Left lung (tissue), 10 donors: ENCODE measurements around the gene BGN. TPM values are rescaled to one million over a fixed set of nuclear protein-coding genes. Genes with fewer than 3 reads are reported as not detected.

Experiments used
- ATAC-seq: fragments of 200-7000 bp; cut with Tn5 transposase; one replicate; pipeline ENCODE4 v1.9.1; 2020; ENCODE audit warnings: moderate library complexity
- DNase-seq, 4 donors: peaks; one replicate each; pipeline ENCODE4 v3.0.0-alpha.2; 2013 to 2020
- H3K27ac ChIP-seq, 2 donors: fragments of 200-600 bp; sonication (generic) in 1 of 2; one replicate each; pipeline versions ENCODE4 v1.5.0 to v1.8.0; 2020 to 2021
- H3K27me3 ChIP-seq, 2 donors: fragments of 200-600 bp; sonication (generic) in 1 of 2; one replicate each; pipeline versions ENCODE4 v1.5.0 to v1.8.0; 2020 to 2021
- H3K36me3 ChIP-seq, 2 donors: fragments of 200-600 bp; sonication (generic) in 1 of 2; one replicate each; pipeline versions ENCODE4 v1.5.0 to v1.8.0; 2020 to 2021
- H3K4me1 ChIP-seq, 2 donors: fragments of 200-600 bp; one replicate each; pipeline ENCODE4 v1.8.0; 2021
- H3K4me3 ChIP-seq, 2 donors: fragments of 200-600 bp; sonication (generic) in 1 of 2; one replicate each; pipeline versions ENCODE4 v1.5.0 to v1.8.0; 2020 to 2021; ENCODE audit warnings: mild to moderate bottlenecking in 1 of 2
- H3K9me3 ChIP-seq, 2 donors: fragments of 200-600 bp; sonication (generic) in 1 of 2; one replicate each; pipeline versions ENCODE4 v1.5.0 to v1.8.0; 2020 to 2021
- intact Hi-C, 2 donors: fragments of 100-400 bp; cut with DNase I; formaldehyde crosslinking; loops; one replicate each; pipeline versions ENCODE4 v1.11.2 to v1.14.2; 2022
- polyA plus RNA-seq, 6 donors: library from polyadenylated mRNA; unstranded; fragments of 120-200 nt; gene quantifications; one replicate each; pipeline ENCODE4 v1.2.1, GENCODE V29; 2013; ENCODE audit not compliant: insufficient read length in 6 of 6
- total RNA-seq, 2 donors: library from RNA; stranded (reverse); fragmentation: NEBNext Ultra II Directional; extraction: Animal tissue kit (Norgen Biotek cat#: 25700); gene quantifications; one replicate each; pipeline ENCODE4 v1.2.1, GENCODE V29; 2021
- TF ChIP-seq, protein P1 (sequence below), 2 donors: fragments of 200-600 bp; sonication (generic) in 1 of 2; IDR thresholded peaks; one replicate each; pipeline versions ENCODE4 v1.5.0 to v1.8.0; 2021; ENCODE audit warnings: antibody characterized with exemption in 2 of 2
- donor health status: DM: no; HTN: yes; CAD: no.
- donor health status: DM: no; HTN: no; CAD: no.

Gene BGN
- total and polyA plus RNA-seq, 8 donors, result 175 to 492 (median 202) TPM

DNA sequence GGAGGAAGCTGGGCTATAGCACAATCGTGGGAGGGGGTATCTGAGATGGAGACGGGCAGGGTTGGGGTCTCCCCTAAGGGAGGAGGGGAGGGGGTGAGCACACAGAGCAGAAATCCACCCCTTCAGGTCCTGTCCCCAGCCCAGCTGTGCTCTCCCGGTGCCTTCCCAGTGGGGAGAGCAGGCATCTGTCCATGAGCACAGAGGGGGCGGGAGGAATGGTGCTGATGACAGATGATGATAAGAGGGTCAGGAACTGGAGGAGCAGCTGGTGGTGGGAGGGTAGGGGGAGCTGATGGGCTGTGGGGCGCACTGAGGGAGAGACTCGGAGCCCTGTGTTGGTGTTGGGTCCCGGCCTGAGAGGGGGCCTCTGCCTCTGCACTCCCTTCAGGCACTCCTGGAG lies 31.3 kb downstream of the BGN start:
- no peak overlapping the region for H3K4me3 ChIP-seq
- H3K27ac ChIP-seq, result no peak overlapping the region
- ATAC-seq (no peak), DNase-seq (no peak)
- H3K4me1 ChIP-seq, result no peaks in the 10 kb centered on the region
- TF ChIP-seq, protein P1, sequence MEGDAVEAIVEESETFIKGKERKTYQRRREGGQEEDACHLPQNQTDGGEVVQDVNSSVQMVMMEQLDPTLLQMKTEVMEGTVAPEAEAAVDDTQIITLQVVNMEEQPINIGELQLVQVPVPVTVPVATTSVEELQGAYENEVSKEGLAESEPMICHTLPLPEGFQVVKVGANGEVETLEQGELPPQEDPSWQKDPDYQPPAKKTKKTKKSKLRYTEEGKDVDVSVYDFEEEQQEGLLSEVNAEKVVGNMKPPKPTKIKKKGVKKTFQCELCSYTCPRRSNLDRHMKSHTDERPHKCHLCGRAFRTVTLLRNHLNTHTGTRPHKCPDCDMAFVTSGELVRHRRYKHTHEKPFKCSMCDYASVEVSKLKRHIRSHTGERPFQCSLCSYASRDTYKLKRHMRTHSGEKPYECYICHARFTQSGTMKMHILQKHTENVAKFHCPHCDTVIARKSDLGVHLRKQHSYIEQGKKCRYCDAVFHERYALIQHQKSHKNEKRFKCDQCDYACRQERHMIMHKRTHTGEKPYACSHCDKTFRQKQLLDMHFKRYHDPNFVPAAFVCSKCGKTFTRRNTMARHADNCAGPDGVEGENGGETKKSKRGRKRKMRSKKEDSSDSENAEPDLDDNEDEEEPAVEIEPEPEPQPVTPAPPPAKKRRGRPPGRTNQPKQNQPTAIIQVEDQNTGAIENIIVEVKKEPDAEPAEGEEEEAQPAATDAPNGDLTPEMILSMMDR (IDR thresholded peaks at IDR 0.05), result no peak
- intact Hi-C loops, result no loop called here
- no peaks in the 10 kb centered on the region for H3K9me3 ChIP-seq
- peaks cover 17 to 42% of the 10 kb centered on the region in 2 donors for H3K27me3 ChIP-seq
- H3K36me3 ChIP-seq, result no peaks in the 10 kb centered on the region

DNA sequence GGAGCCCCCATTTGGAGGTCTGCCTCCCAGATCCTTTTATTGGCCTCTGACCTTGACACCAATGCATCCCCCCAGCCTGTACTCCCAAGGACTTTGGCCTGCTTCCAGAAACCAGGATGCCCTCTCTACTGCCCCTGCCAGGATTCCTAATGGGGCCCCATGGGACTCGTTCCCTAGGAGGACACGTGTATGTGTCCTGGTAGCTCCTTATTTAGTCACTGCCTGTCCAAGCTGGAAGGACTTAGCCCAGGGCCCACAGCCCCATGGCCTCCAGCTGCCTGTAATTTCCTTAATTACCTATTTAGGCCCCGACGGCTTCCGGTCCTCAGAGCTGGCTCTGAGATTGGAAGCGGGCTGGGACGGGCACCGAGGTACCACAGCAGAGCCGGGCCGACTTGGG lies 32.0 kb downstream of the BGN start:
- no peak for ATAC-seq
- intact Hi-C loops, result no loop called here

DNA sequence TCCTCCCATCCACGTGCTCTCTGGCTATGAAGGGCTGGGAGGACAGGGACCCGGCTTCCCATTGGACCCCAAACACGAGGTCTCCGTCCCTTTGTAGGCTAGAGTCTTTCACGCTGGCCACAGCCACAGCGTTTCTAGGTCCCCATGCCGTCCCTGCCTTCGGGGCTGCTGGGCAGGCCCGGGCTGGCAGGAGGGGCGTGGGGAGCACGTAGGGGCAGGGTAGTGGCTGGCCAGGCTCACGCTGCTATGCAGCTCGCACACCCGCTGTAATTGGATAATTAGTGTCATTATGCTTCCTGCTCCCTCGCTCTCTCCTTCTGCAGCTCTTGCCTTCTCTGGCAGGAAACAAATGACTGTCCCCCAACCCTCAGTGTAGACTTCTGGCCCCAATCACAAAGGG lies 32.4 kb downstream of the BGN start:
- no peaks in the 10 kb centered on the region for H3K36me3 ChIP-seq
- H3K27me3 ChIP-seq, result peaks cover 12 to 30% of the 10 kb centered on the region in 2 donors
- H3K9me3 ChIP-seq, result no peaks in the 10 kb centered on the region
- H3K4me1 ChIP-seq, result no peaks in the 10 kb centered on the region
- no peak overlapping the region for H3K4me3 ChIP-seq
- no peak overlapping the region for H3K27ac ChIP-seq
- TF ChIP-seq, protein P1 (IDR thresholded peaks at IDR 0.05), result no peak
- intact Hi-C loops, result no loop called here
- DNase-seq (no peak), ATAC-seq (no peak)

More for the DNA sequence above, 32.0 kb downstream of the BGN start:
- no peaks in the 10 kb centered on the region for H3K9me3 ChIP-seq
- no peak overlapping the region for H3K4me3 ChIP-seq
- TF ChIP-seq, protein P1 (IDR thresholded peaks at IDR 0.05), result no peak
- no peaks in the 10 kb centered on the region for H3K4me1 ChIP-seq
- no peak for DNase-seq
- H3K36me3 ChIP-seq, result no peaks in the 10 kb centered on the region
- H3K27me3 ChIP-seq, result peaks cover 16 to 34% of the 10 kb centered on the region in 2 donors
- no peak overlapping the region for H3K27ac ChIP-seq

DNA sequence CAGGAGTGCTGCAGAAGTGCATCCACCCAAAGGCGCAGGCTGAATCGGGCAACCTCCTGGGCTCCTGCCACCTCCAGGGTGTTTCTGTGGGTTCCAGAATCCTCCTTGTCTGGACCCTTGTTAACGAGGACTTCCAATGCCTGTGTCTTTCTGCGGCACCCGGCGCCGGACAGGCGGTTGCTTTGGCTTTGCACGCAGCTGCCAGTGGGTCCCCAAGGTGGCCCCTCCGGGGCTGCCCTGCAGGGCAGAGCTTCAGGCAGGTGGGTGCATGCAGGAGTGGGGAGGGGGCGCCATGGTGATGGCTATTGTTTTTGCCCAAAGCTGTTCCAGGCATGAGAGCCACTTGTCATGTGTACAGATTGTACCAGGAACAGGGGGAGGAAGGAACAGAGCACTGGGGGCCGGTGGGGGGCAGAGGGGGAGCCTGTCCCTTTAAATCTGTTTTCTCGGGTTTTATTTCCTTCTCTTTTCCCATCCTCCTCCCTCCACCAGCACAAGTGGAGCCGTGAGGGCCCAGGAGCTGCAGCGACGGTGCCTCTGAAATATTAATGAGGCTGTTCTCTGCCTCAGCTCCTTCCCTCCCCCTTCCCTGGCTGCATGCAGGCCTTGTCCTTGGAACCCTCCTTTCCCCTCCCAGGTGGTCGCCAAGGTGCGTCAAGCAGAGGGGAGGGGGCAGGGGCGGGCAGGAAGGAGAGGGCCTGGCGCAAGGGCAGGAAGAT lies 35.8 kb downstream of the BGN start:
- no peak overlapping the region for H3K27ac ChIP-seq
- no peaks in the 10 kb centered on the region for H3K9me3 ChIP-seq
- no peak for DNase-seq
- no peak overlapping the region for H3K4me3 ChIP-seq
- TF ChIP-seq, protein P1 (IDR thresholded peaks at IDR 0.05), result no peak
- intact Hi-C loops, result no loop called here
- H3K4me1 ChIP-seq, result no peaks in the 10 kb centered on the region
- ATAC-seq, result no peak
- peaks cover 4 to 16% of the 10 kb centered on the region in 2 donors for H3K27me3 ChIP-seq
- no peaks in the 10 kb centered on the region for H3K36me3 ChIP-seq

DNA sequence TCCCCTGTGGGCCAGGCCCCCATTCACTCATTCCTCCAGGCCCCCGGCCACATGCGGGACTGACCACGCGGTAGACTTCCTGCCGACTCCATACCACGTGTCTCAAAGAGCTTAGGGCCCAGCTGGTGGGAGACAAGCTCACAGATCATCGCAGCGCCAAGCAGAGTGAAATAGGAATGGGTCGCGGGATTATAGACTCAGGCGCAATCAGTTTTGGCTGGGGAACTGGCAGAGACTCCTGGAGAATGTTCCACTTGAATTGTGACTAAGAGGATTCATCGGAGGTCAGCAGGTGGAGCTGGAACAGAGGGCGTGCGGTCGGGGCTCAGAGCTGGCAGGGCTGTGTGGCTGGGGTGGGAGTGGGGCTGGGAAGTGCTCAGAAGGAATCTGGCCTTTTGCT lies 38.3 kb downstream of the BGN start:
- H3K27me3 ChIP-seq, result peaks cover 0 to 4% of the 10 kb centered on the region in 2 donors
- H3K36me3 ChIP-seq, result no peaks in the 10 kb centered on the region
- H3K9me3 ChIP-seq, result no peaks in the 10 kb centered on the region
- ATAC-seq (no peak), DNase-seq (peak in 1 of 4 donors; percentile 25)
- H3K27ac ChIP-seq, result no peak overlapping the region
- TF ChIP-seq, protein P1 (IDR thresholded peaks at IDR 0.05), result no peak
- no peak overlapping the region for H3K4me3 ChIP-seq
- intact Hi-C loops, result no loop called here
- no peaks in the 10 kb centered on the region for H3K4me1 ChIP-seq
